Ishikawa (cell line): ENCODE results near the gene RHCG.

ENCODE experiments used
- CEBPB ChIP-seq: IDR thresholded peaks from 2 replicates; pipeline ENCODE4 v1.6.1; 2012
- CREB1 ChIP-seq: IDR thresholded peaks from 2 replicates; pipeline ENCODE4 v1.6.1; 2012; ENCODE audit warnings: low read depth
- EGR1 ChIP-seq: IDR thresholded peaks from 2 replicates; pipeline ENCODE4 v1.6.1; 2012
- EP300 ChIP-seq: IDR thresholded peaks from 2 replicates; pipeline ENCODE4 v1.6.1; 2012; ENCODE audit warnings: borderline replicate concordance
- FOXM1 ChIP-seq: IDR thresholded peaks from 2 replicates; pipeline ENCODE4 v1.6.1; 2012; ENCODE audit warnings: low read depth, borderline replicate concordance
- NFIC ChIP-seq: IDR thresholded peaks from 2 replicates; pipeline ENCODE4 v1.6.1; 2012
- RAD21 ChIP-seq: IDR thresholded peaks from 2 replicates; pipeline ENCODE4 v1.6.1; 2012; ENCODE audit warnings: low read depth
- REST ChIP-seq: IDR thresholded peaks from 2 replicates; pipeline ENCODE4 v1.6.1; 2012; ENCODE audit warnings: low read depth, mild to moderate bottlenecking
- TAF1 ChIP-seq: IDR thresholded peaks from 2 replicates; pipeline ENCODE4 v1.6.1; 2012; ENCODE audit warnings: low read depth, mild to moderate bottlenecking
- TCF12 ChIP-seq: IDR thresholded peaks from 2 replicates; pipeline ENCODE4 v1.6.1; 2012; ENCODE audit warnings: low read depth
- TEAD4 ChIP-seq: IDR thresholded peaks from 2 replicates; pipeline ENCODE4 v1.6.1; 2012
- YY1 ChIP-seq: IDR thresholded peaks from 2 replicates; pipeline ENCODE4 v1.6.1; 2012; ENCODE audit warnings: low read depth
- ZBTB7A ChIP-seq: IDR thresholded peaks from 2 replicates; pipeline ENCODE4 v1.6.1; 2012; ENCODE audit warnings: low read depth
- TF ChIP-seq, protein P1 (sequence below): IDR thresholded peaks from 2 replicates; pipeline ENCODE4 v1.6.1; 2012
- TF ChIP-seq, protein P2 (sequence below): IDR thresholded peaks from 2 replicates; pipeline ENCODE4 v1.6.1; 2012

Gene RHCG

GRCh38 chr15:89533861-89534544, 37.6 kb upstream of the RHCG start:
- no peak for TF ChIP-seq RAD21
- TF ChIP-seq, protein P1, sequence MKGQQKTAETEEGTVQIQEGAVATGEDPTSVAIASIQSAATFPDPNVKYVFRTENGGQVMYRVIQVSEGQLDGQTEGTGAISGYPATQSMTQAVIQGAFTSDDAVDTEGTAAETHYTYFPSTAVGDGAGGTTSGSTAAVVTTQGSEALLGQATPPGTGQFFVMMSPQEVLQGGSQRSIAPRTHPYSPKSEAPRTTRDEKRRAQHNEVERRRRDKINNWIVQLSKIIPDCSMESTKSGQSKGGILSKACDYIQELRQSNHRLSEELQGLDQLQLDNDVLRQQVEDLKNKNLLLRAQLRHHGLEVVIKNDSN = no peak
- no peak for TF ChIP-seq CREB1
- no peak for TF ChIP-seq REST
- no peak for TF ChIP-seq EP300
- TF ChIP-seq, protein P2, sequence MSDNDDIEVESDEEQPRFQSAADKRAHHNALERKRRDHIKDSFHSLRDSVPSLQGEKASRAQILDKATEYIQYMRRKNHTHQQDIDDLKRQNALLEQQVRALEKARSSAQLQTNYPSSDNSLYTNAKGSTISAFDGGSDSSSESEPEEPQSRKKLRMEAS = no peak
- no peak for TF ChIP-seq TCF12
- no peak for TF ChIP-seq EGR1
- no peak for TF ChIP-seq CEBPB
- no peak for TF ChIP-seq TEAD4
- TF ChIP-seq TAF1 = no peak
- no peak for TF ChIP-seq ZBTB7A
- TF ChIP-seq FOXM1 = no peak
- no peak for TF ChIP-seq YY1
- TF ChIP-seq NFIC = no peak

DNA sequence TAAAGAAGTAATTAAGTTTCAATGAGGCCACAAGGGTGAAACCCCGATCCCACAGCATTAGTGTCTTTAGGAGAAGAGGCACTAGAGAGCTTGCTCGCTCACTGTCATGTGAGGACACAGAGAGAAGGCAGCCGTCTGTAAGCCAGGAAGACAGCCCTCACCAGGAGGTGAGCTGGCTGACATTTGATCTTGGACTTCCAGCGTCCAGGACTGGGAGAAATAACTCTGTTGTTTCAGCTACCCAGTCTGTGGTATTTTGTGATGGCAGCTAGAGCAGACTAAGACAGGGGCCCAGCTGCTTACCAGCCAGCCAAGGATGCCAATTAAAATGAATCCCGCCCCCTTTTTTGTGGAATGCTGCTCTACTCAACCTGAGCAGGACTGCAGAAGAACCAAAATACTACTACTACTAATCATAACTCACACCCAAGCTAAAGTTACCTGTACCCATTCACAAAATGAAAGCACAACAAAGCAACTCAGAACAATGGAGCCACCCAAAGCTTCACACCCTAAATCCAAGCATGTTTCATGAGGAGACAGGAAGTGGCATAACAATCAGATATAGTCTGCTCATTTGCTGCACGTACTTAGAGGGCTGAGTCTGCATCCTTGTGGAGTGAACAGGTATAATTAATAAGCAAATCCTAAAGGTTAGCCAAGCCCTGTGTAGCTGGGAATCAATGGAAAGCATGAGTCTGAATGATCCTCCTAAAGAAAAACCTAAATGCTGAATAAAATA, 35.6 kb upstream of the RHCG start:
- no peak for TF ChIP-seq TCF12
- TF ChIP-seq ZBTB7A = no peak
- no peak for TF ChIP-seq YY1
- TF ChIP-seq TAF1 = no peak
- TF ChIP-seq NFIC = no peak
- no peak for TF ChIP-seq EGR1
- TF ChIP-seq, protein P2 = no peak

DNA sequence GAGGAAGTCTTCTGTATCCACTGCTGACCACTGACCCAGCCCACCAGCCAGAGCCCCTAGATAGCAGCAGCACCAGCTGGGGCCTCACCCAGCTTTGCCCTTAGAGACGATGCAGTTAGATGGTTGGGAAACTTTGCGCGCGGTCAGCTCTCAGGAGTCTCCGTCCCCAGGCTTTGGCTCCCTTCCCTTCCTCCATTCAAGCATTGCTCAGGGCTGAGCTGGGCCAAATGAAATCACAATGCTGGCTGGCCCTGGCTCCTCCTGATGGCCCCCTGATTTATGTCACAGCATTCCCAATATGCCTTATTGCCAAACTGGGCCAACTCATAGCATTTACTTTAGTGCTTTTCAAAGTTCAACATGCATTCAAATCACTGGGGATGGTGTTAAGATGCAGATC, 34.6 kb upstream of the RHCG start:
- no peak for TF ChIP-seq RAD21
- no peak for TF ChIP-seq TCF12
- TF ChIP-seq TAF1 = no peak
- no peak for TF ChIP-seq NFIC
- TF ChIP-seq ZBTB7A = no peak
- TF ChIP-seq, protein P2 = no peak
- no peak for TF ChIP-seq TEAD4
- TF ChIP-seq CEBPB = no peak
- TF ChIP-seq EGR1 = no peak
- no peak for TF ChIP-seq REST
- TF ChIP-seq CREB1 = no peak
- TF ChIP-seq YY1 = no peak
- TF ChIP-seq EP300 = no peak
- no peak for TF ChIP-seq FOXM1

GRCh38 chr15:89528757-89529352, 32.5 kb upstream of the RHCG start:
- no peak for TF ChIP-seq YY1
- no peak for TF ChIP-seq REST
- no peak for TF ChIP-seq FOXM1
- no peak for TF ChIP-seq NFIC
